HepG2 (cell line): Measurements from ENCODE around the gene DOK7. TPM values are rescaled to one million over a fixed set of nuclear protein-coding genes. Genes with fewer than 3 reads are reported as not detected.

ENCODE experiments used
- ATAC-seq: fragments of 200-7000 bp; cut with Tn5 transposase; 3 replicates; pipeline ENCODE4 v1.9.1; 2020; ENCODE audit warnings: mild to moderate bottlenecking, moderate library complexity
- BruUV-seq: library from RNA; stranded (reverse); fragments of 400-500 nt; replicated peaks from 2 replicates; lab custom pipeline; 2021; lab: Mats Ljungman, UMichigan
- CTCF ChIA-PET: fragments of 300-600 bp; formaldehyde crosslinking; extraction: SDS; loops from one replicate; lab custom pipeline; 2021; ENCODE audit warnings: low total read pairs, inconsistent platforms, low intra/inter-chr PET ratio; lab: Yijun Ruan, JAX
- POLR2A ChIA-PET: fragments of 350-600 bp; sonication (Branson Sonifier 250); formaldehyde crosslinking; loops from one replicate; lab custom pipeline; 2020; ENCODE audit warnings: antibody characterized with exemption, inconsistent platforms; lab: Yijun Ruan, JAX
- DNase-seq: peaks from one replicate; pipeline ENCODE4 v3.0.0-alpha.2; 2015; ENCODE audit warnings: low spot score
- FAIRE-seq: peaks from 3 replicates; lab custom pipeline; 2011; peaks lifted over from hg19 to GRCh38; lab: Jason Lieb, UNC
- H2AFZ ChIP-seq: one replicate; pipeline ENCODE4 v1.6.1; 2011; ENCODE audit warnings: low read length, inconsistent platforms
- H3K27ac ChIP-seq: fragments of 300-600 bp; 3 replicates; pipeline ENCODE4 v1.8.0; 2011; ENCODE audit warnings: mixed run types, mild to moderate bottlenecking, mixed read lengths, low read length, inconsistent platforms; ENCODE audit not compliant: insufficient read depth; ENCODE audit errors: extremely low read length
- H3K27me3 ChIP-seq, 2 experiments: fragments of 200-600 bp in 1 of 2; 2 replicates in 1 of 2; 3 replicates in 1 of 2; pipeline versions ENCODE4 v1.6.0 to v1.8.0; 2011; ENCODE audit warnings: low read length in 2 of 2, mild to moderate bottlenecking in 2 of 2, moderate library complexity in 2 of 2, inconsistent platforms in 1 of 2; ENCODE audit not compliant: insufficient read depth in 2 of 2, control insufficient read depth in 1 of 2
- H3K36me3 ChIP-seq, 2 experiments: fragments of 200-600 bp in 1 of 2; replicated peaks in 1 of 2; 2 replicates in 1 of 2; 3 replicates in 1 of 2; pipeline versions ENCODE4 v1.5.1 to v1.8.0; 2011; ENCODE audit warnings: low read length in 2 of 2, inconsistent platforms in 1 of 2; ENCODE audit not compliant: insufficient read depth in 2 of 2, control insufficient read depth in 1 of 2
- H3K4me1 ChIP-seq: 2 replicates; pipeline ENCODE4 v1.5.1; 2012; ENCODE audit warnings: low read length, inconsistent platforms; ENCODE audit not compliant: insufficient read depth
- H3K4me2 ChIP-seq: 2 replicates; pipeline ENCODE4 v1.6.0; 2011; ENCODE audit warnings: low read depth, low read length, inconsistent platforms
- H3K4me3 ChIP-seq, 3 experiments: fragments of 200-600 bp in 1 of 3; sonication (generic), shearing (Covaris generic) in 1 of 3; replicated peaks in 1 of 3; 2 replicates each; pipeline ENCODE4 v1.5.1; 2011 to 2016; ENCODE audit warnings: low read length in 3 of 3, inconsistent platforms in 2 of 3, low read depth in 2 of 3, mild to moderate bottlenecking in 2 of 3, control low read depth in 1 of 3, mixed read lengths in 1 of 3; ENCODE audit not compliant: insufficient read depth in 1 of 3
- H3K79me2 ChIP-seq: one replicate; pipeline ENCODE4 v1.6.1; 2011; ENCODE audit warnings: low read length, inconsistent platforms; ENCODE audit not compliant: insufficient read depth
- H3K9ac ChIP-seq: 2 replicates; pipeline ENCODE4 v1.6.0; 2011; ENCODE audit warnings: mild to moderate bottlenecking, low read depth, low read length, inconsistent platforms; ENCODE audit not compliant: insufficient read depth
- H3K9me3 ChIP-seq: 2 replicates; pipeline ENCODE4 v1.5.1; 2012; ENCODE audit warnings: mild to moderate bottlenecking, low read length
- H4K20me1 ChIP-seq: 2 replicates; pipeline ENCODE4 v1.6.0; 2011; ENCODE audit warnings: inconsistent platforms, mild to moderate bottlenecking, low read length, moderate library complexity; ENCODE audit not compliant: insufficient read depth
- CBX2 ChIP-seq, 2 experiments: fragments of 200-600 bp in 1 of 2; sonication (generic); formaldehyde crosslinking in 1 of 2; IDR thresholded peaks; 2 replicates each; pipeline versions ENCODE4 v1.7.0 to v1.8.1; 2018 to 2022; ENCODE audit warnings: low read depth in 2 of 2, low read length in 1 of 2, mild to moderate bottlenecking in 1 of 2, missing genetic modification reagents in 1 of 2
- DMTF1 ChIP-seq: sonication (generic); formaldehyde crosslinking; IDR thresholded peaks from 2 replicates; pipeline ENCODE4 v1.4.0; 2020; ENCODE audit warnings: mild to moderate bottlenecking, missing genetic modification reagents
- GATAD2A ChIP-seq: IDR thresholded peaks from 2 replicates; pipeline ENCODE4 v1.6.1; 2016
- HOXA3 ChIP-seq: sonication (generic); formaldehyde crosslinking; IDR thresholded peaks from 2 replicates; pipeline ENCODE4 v1.5.0; 2020; ENCODE audit warnings: missing genetic modification reagents
- KLF9 ChIP-seq: IDR thresholded peaks from 2 replicates; pipeline ENCODE4 v1.6.1; 2016; ENCODE audit warnings: low read depth
- MYNN ChIP-seq: sonication (generic); formaldehyde crosslinking; IDR thresholded peaks from 2 replicates; pipeline ENCODE4 v1.4.0; 2020; ENCODE audit warnings: mild to moderate bottlenecking, low read depth, missing genetic modification reagents
- ZNF235 ChIP-seq: sonication (generic); formaldehyde crosslinking; IDR thresholded peaks from 2 replicates; pipeline ENCODE4 v1.8.1; 2023; ENCODE audit warnings: mild to moderate bottlenecking, missing genetic modification reagents, borderline replicate concordance
- ZNF3 ChIP-seq: IDR thresholded peaks from 2 replicates; pipeline ENCODE4 v1.7.0; 2017; ENCODE audit warnings: inconsistent platforms
- ZNF605 ChIP-seq: sonication (generic); formaldehyde crosslinking; IDR thresholded peaks from 2 replicates; pipeline ENCODE4 v1.8.0; 2022; ENCODE audit warnings: mild to moderate bottlenecking, missing genetic modification reagents
- ZNF773 ChIP-seq: sonication (generic); formaldehyde crosslinking; IDR thresholded peaks from 2 replicates; pipeline ENCODE4 v1.4.0; 2020; ENCODE audit warnings: missing genetic modification reagents, borderline replicate concordance
- ZNF780A ChIP-seq: sonication (generic); formaldehyde crosslinking; IDR thresholded peaks from 2 replicates; pipeline ENCODE4 v1.8.0; 2022; ENCODE audit warnings: mild to moderate bottlenecking, missing genetic modification reagents, moderate library complexity
- WGBS: methylation state at CpG from one replicate; pipeline ENCODE4 v1.1.6; 2017; ENCODE audit warnings: low lambda C conversion rate; 5-methylcytosine and 5-hydroxymethylcytosine counted together
- in situ Hi-C: cut with HindIII; loops from 2 replicates; pipeline ENCODE4 v1.10.0; 2017; ENCODE audit warnings: low pct_unique_long_range_greater_than_20kb; ENCODE audit not compliant: extremely low pct_ligation_motif_present
- intact Hi-C: fragments of 100-400 bp; cut with micrococcal nuclease; formaldehyde crosslinking; loops from one replicate; pipeline ENCODE4 v1.10.0; 2022; ENCODE audit not compliant: unreplicated experiment
- polyA plus RNA-seq, 8 experiments: library from polyadenylated mRNA; depleted of rRNA in 3 of 8; stranded (reverse) in 7 of 8; unstranded in 1 of 8; fragments of >200 nt; fragmentation: Illumina TruSeq in 4 of 8; extraction: Trizol in 4 of 8; gene quantifications; 2 replicates each; pipeline versions ENCODE4 v1.2.1 to v1.2.3, GENCODE V29; 2011 to 2016; ENCODE audit warnings: low read depth in 4 of 8, missing spikeins in 1 of 8, mixed read lengths in 1 of 8; ENCODE audit not compliant: insufficient read depth in 1 of 8
- total RNA-seq, 5 experiments: library from RNA; depleted of rRNA; stranded (reverse); fragments of >200 nt; fragmentation: Illumina TruSeq; extraction: Trizol; gene quantifications; 2 replicates each; pipeline ENCODE4 v1.2.3, GENCODE V29; 2016; ENCODE audit warnings: low read depth in 1 of 5
- TF ChIP-seq, protein P1 (sequence below): conservative IDR thresholded peaks from 2 replicates; pipeline ENCODE4 v1.6.1; 2018; ENCODE audit warnings: missing genetic modification reagents

DOK7 gene
- total and polyA plus RNA-seq, 2 of the 13 experiments (the other 11 are each of a cell fraction or from before 2014, with no cell fraction given), result 0.03 to 0.07 TPM

- ChIA-PET CTCF (no interaction called here), POLR2A (no interaction called here)
- Histone ChIP-seq H3K4me3 (no peak overlapping the region), H3K4me2 (no peak overlapping the region), H3K9ac (no peak overlapping the region), H3K4me1 (no peaks in the 10 kb centered on the region), H4K20me1 (no peaks in the 10 kb centered on the region), H3K27ac (no peak overlapping the region), H3K79me2 (peaks cover under 1% of the 10 kb centered on the region), H3K36me3 (peaks cover 49 to 68% of the 10 kb centered on the region in 2 experiments), H3K27me3 (no peaks in the 10 kb centered on the region), H3K9me3 (no peaks in the 10 kb centered on the region), H2AFZ (no peak overlapping the region)
- FAIRE-seq, result no peak
- in situ Hi-C loops, result no loop called here
- 96% methylated on average over 13 of the region's 16 CpGs for WGBS
- no TSS peak for BruUV-seq
- TF ChIP-seq ZNF780A (CRISPR knock-in tag) (no peak), ZNF3 (CRISPR knock-in tag) (no peak), GATAD2A (CRISPR knock-in tag) (no peak), MYNN (CRISPR knock-in tag) (no peak), ZNF773 (CRISPR knock-in tag) (no peak), CBX2 (IDR thresholded peaks at IDR 0.05; ENCODE audit: low read depth, low read length) (no peak), CBX2 (CRISPR knock-in tag; IDR thresholded peaks at IDR 0.05; ENCODE audit: low read depth) (no peak)
- TF ChIP-seq, protein P1, sequence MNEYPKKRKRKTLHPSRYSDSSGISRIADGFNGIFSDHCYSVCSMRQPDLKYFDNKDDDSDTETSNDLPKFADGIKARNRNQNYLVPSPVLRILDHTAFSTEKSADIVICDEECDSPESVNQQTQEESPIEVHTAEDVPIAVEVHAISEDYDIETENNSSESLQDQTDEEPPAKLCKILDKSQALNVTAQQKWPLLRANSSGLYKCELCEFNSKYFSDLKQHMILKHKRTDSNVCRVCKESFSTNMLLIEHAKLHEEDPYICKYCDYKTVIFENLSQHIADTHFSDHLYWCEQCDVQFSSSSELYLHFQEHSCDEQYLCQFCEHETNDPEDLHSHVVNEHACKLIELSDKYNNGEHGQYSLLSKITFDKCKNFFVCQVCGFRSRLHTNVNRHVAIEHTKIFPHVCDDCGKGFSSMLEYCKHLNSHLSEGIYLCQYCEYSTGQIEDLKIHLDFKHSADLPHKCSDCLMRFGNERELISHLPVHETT (CRISPR knock-in tag), result no peak
- intact Hi-C loops, result no loop called here
- ATAC-seq, result no peak
- DNase-seq, result no peak
Observed at GRCh38 chr4:3521621-3522325, 58.7 kb downstream of the DOK7 start.

GRCh38 chr4:3522326-3522640 lies 59.2 kb downstream of the DOK7 start:
- POLR2A ChIA-PET, result no interaction called here
- DNase-seq (no peak), FAIRE-seq (no peak), ATAC-seq (no peak)
- WGBS, result no CpG with 5 or more reads among the region's 15 CpGs
- intact Hi-C loops, result no loop called here
- H2AFZ ChIP-seq, result no peak overlapping the region
- no peak overlapping the region for H3K27ac ChIP-seq
- in situ Hi-C loops, result no loop called here
- H3K4me3 ChIP-seq, result no peak overlapping the region
- H3K9me3 ChIP-seq, result no peaks in the 10 kb centered on the region
- no peaks in the 10 kb centered on the region for H3K4me1 ChIP-seq
- BruUV-seq, result no TSS peak
- no peaks in the 10 kb centered on the region for H3K27me3 ChIP-seq
- no peak overlapping the region for H3K9ac ChIP-seq
- CTCF ChIA-PET, result no interaction called here
- peaks cover 2% of the 10 kb centered on the region for H3K79me2 ChIP-seq
- no peaks in the 10 kb centered on the region for H4K20me1 ChIP-seq
- H3K4me2 ChIP-seq, result no peak overlapping the region
- H3K36me3 ChIP-seq, result peaks cover 44 to 66% of the 10 kb centered on the region in 2 experiments
- TF ChIP-seq KLF9 (CRISPR knock-in tag) (no peak), HOXA3 (CRISPR knock-in tag) (no peak), ZNF605 (CRISPR knock-in tag) (no peak), DMTF1 (CRISPR knock-in tag) (no peak), ZNF235 (CRISPR knock-in tag) (no peak)
- TF ChIP-seq, all 625 proteins: peak for 0
